Tibial nerve (tissue), 4 donors: Measurements from ENCODE around the gene NHLRC2. TPM values are rescaled to one million over a fixed set of nuclear protein-coding genes. Genes with fewer than 3 reads are reported as not detected.

Source experiments
- DNase-seq, 2 donors: peaks; one replicate each; pipeline ENCODE4 v3.0.0-alpha.2; 2019; ENCODE audit warnings: low spot score in 2 of 2
- H3K27ac ChIP-seq, 4 donors: fragments of 200-600 bp; sonication (generic) in 3 of 4; one replicate each; pipeline ENCODE4 v1.5.1; 2017 to 2019; ENCODE audit warnings: mild to moderate bottlenecking in 1 of 4
- H3K27me3 ChIP-seq, 2 donors: fragments of 200-600 bp; sonication (generic) in 1 of 2; one replicate each; pipeline versions ENCODE4 v1.5.1 to v1.6.0; 2017 to 2019
- H3K36me3 ChIP-seq, 3 donors: fragments of 200-600 bp; sonication (generic); one replicate each; pipeline ENCODE4 v1.5.1; 2018 to 2019
- H3K4me1 ChIP-seq, 4 donors: fragments of 200-600 bp; sonication (generic) in 3 of 4; one replicate each; pipeline ENCODE4 v1.5.1; 2017 to 2019
- H3K4me3 ChIP-seq, 4 donors: fragments of 200-600 bp; sonication (generic) in 3 of 4; one replicate each; pipeline ENCODE4 v1.5.1; 2017 to 2019; ENCODE audit warnings: mild to moderate bottlenecking in 1 of 4, moderate library complexity in 1 of 4
- H3K9me3 ChIP-seq, 4 donors: fragments of 200-600 bp; sonication (generic) in 3 of 4; one replicate each; pipeline ENCODE4 v1.5.1; 2017 to 2019
- CTCF ChIP-seq, 5 experiments: fragments of 200-600 bp in 3 of 5; fragments of 450-650 bp in 2 of 5; sonication (generic) in 3 of 5; IDR thresholded peaks; one replicate each; pipeline ENCODE4 v1.5.1; 2016 to 2019; ENCODE audit warnings: antibody characterized with exemption in 5 of 5, mild to moderate bottlenecking in 3 of 5, moderate library complexity in 2 of 5
- EP300 ChIP-seq, 2 donors: sonication (generic); formaldehyde crosslinking; IDR thresholded peaks; one replicate each; pipeline ENCODE4 v1.6.1; 2017; ENCODE audit warnings: antibody characterized with exemption in 2 of 2, mild to moderate bottlenecking in 1 of 2
- POLR2A ChIP-seq, 2 donors: fragments of 450-650 bp; IDR thresholded peaks; one replicate each; pipeline ENCODE4 v1.6.1; 2017; ENCODE audit warnings: antibody characterized with exemption in 2 of 2, mild to moderate bottlenecking in 2 of 2, moderate library complexity in 2 of 2
- WGBS, 2 donors: methylation state at CpG; one replicate each; pipeline ENCODE4 v1.1.5; 2018; 5-methylcytosine and 5-hydroxymethylcytosine counted together
- total RNA-seq, 4 donors: library from RNA; depleted of rRNA; stranded (reverse); fragments of >200 nt; gene quantifications; one replicate each; pipeline ENCODE4 v1.1.0, GENCODE V29; 2016

Gene NHLRC2
- total RNA-seq, 4 donors from 2014 or later = 42.9 to 100 (median 50.6) TPM

DNA sequence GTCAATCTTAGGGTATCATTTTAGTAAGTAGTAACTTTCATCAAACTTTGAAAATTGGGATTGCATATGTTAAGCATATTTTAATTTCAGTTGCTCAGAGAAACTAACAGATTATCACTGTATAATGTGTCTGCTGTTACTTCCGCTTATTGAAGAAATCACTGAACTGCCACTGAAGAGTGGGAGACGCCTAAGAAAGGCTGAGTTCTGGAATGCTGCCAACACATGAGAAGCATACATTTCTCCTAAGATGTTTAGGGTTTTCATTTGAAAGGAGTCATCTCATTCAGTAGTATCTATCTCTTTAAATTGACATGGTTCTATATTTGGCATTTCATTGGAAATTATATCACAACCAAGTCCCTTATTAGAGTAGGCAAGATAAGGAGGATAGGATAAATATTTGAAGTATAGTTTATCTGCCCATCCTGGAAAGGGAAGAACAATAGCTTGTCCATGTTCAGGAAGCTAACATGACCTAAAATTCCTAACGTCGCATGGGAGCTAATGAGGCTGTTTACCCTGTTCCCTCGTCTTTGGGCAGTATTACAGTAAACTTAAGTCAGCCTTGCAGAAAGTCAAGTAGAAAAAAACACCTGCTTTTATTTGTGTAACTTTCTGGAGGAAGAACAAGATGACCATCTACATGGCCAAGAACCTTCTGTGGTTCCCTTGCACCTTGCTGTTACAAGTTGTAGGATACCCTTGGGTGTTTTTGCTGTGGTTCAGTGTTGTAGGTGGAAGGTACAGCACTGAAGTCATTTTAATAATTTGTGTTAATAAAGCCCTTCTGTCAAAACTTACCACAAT is 67.3 kb downstream of the NHLRC2 start:
- Histone ChIP-seq H3K36me3 (no peaks in the 10 kb centered on the region), H3K27me3 (no peaks in the 10 kb centered on the region), H3K4me1 (no peaks in the 10 kb centered on the region), H3K27ac (no peak overlapping the region), H3K9me3 (peaks cover 0 to 13% (median 0%) of the 10 kb centered on the region in 4 donors), H3K4me3 (no peak overlapping the region)
- WGBS, 2 donors = 25 to 30% methylated on average over 5 of the region's 5 CpGs
- no peak for DNase-seq
- TF ChIP-seq POLR2A (IDR thresholded peaks at IDR 0.05) = no peak
- TF ChIP-seq CTCF (IDR thresholded peaks at IDR 0.05) = no peak
- no peak for TF ChIP-seq EP300 (IDR thresholded peaks at IDR 0.05)

DNA sequence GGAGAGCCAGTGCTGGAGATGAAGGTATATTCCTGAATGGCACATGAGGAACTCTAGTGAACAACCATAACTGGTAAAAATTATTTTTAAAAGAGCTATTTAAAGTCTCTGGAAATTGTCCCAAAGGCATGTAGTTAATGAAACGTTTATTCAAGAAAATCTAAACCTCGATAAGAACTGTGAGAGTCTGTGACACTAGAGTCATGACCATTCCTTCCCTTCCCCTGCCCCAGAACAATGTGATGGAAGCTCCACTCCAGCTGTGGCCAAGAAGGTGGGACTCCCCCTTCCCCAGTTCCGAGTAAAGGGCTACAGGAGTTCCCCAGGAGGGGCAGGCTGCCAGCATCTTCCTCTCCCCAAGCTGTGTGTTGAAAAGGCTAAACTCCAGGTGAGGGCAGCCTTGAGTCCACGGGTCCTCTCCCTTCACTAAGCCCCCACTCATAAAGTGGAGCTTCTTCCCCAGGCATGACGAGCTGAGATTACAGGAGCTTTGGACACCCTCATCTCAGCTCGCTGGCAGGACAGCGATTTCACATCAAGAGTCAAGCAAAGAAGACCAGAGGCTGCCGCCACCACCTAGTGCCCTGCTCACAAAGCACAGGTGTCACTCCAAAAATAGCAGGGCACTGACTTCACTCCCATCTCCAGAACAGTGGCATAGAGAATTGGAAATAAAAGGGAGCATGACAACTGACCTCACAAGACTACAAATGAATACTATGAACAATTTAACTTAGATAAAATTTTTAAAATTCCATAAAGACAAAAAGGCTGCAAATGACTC is 68.5 kb downstream of the NHLRC2 start:
- Histone ChIP-seq H3K27ac (no peak overlapping the region), H3K36me3 (no peaks in the 10 kb centered on the region), H3K27me3 (no peaks in the 10 kb centered on the region), H3K4me1 (no peaks in the 10 kb centered on the region), H3K4me3 (no peak overlapping the region), H3K9me3 (peaks cover 0 to 13% (median 0%) of the 10 kb centered on the region in 4 donors)
- 37 to 50% methylated on average over 8 of the region's 8 CpGs for WGBS, 2 donors
- DNase-seq = no peak
- TF ChIP-seq CTCF (IDR thresholded peaks at IDR 0.05) (no peak), EP300 (IDR thresholded peaks at IDR 0.05) (no peak), POLR2A (IDR thresholded peaks at IDR 0.05) (no peak)

- whole genome bisulfite sequencing, 2 donors = 88 to 96% methylated on average over 1 of the region's 1 CpG
- DNase-seq = no peak
- H3K4me3 ChIP-seq = no peak overlapping the region
- H3K9me3 ChIP-seq = peaks cover 0 to 13% (median 0%) of the 10 kb centered on the region in 4 donors
- H3K27me3 ChIP-seq = no peaks in the 10 kb centered on the region
- no peaks in the 10 kb centered on the region for H3K4me1 ChIP-seq
- no peak for TF ChIP-seq POLR2A (IDR thresholded peaks at IDR 0.05)
- TF ChIP-seq CTCF (IDR thresholded peaks at IDR 0.05) = no peak
- no peak for TF ChIP-seq EP300 (IDR thresholded peaks at IDR 0.05)
- no peaks in the 10 kb centered on the region for H3K36me3 ChIP-seq
- H3K27ac ChIP-seq = no peak overlapping the region
These were observed 69.7 kb downstream of the NHLRC2 start for GRCh38 chr10:113924186-113924585.

GRCh38 chr10:113924664-113925063 is 70.2 kb downstream of the NHLRC2 start:
- Histone ChIP-seq H3K9me3 (peaks cover 0 to 13% (median 0%) of the 10 kb centered on the region in 4 donors), H3K4me3 (no peak overlapping the region), H3K27ac (no peak overlapping the region), H3K36me3 (no peaks in the 10 kb centered on the region), H3K4me1 (peaks cover 0 to under 1% (median 0%) of the 10 kb centered on the region in 4 donors), H3K27me3 (no peaks in the 10 kb centered on the region)
- DNase-seq = no peak
- 81 to 93% methylated on average over 4 of the region's 4 CpGs for WGBS, 2 donors
- TF ChIP-seq CTCF (IDR thresholded peaks at IDR 0.05) (no peak), POLR2A (IDR thresholded peaks at IDR 0.05) (no peak), EP300 (IDR thresholded peaks at IDR 0.05) (no peak)

GRCh38 chr10:113927440-113927839 is 73.0 kb downstream of the NHLRC2 start:
- no peaks in the 10 kb centered on the region for H3K27me3 ChIP-seq
- peaks cover 0 to 13% (median 0%) of the 10 kb centered on the region in 4 donors for H3K9me3 ChIP-seq
- no peak for DNase-seq
- peaks cover 0 to 2% (median 0%) of the 10 kb centered on the region in 4 donors for H3K4me1 ChIP-seq
- H3K27ac ChIP-seq = no peak overlapping the region
- no peak for TF ChIP-seq POLR2A (IDR thresholded peaks at IDR 0.05)
- TF ChIP-seq EP300 (IDR thresholded peaks at IDR 0.05) = no peak
- TF ChIP-seq CTCF (IDR thresholded peaks at IDR 0.05) = no peak
- no peaks in the 10 kb centered on the region for H3K36me3 ChIP-seq
- 86 to 87% methylated on average over 5 of the region's 5 CpGs for WGBS, 2 donors
- H3K4me3 ChIP-seq = no peak overlapping the region
